ENCODE measurements around the gene C13orf46.

The C13orf46 gene

DNA sequence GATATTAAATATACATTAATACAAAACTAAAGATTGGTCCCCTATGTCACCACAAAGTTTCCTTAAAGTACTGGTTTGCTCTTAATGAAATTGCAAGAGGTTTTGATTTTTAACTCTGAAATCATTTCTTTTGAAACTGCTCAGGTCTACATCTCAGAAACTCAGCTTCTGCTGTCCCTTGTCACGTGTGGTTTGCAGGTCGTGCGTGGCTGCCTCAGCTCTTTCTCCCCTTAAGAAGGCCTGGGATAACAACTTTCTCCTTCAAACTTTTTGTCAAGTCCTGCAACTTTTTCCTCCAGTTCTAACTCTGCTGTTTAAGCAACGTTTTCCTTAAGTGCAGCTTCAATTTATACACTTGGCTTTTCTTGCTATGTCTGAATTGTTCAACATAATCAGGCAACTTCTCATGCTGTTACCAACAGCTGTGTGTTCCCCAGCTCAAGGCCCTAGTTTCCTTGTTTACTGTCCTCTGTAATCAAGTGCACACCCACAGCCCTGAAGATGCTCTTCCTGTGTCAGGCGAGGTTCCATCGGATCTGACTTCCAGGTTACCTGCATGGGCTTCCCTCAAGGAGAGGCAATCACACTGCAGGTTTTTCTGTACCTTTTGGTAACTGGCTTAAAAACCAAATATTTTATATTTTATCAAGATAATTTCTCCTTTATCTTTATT lies 13.5 kb downstream of the C13orf46 start:
- in situ Hi-C loops (cut with MboI; ENCODE audit: low pct_unique_long_range_greater_than_20kb, low sequenced_read_pairs, unreplicated experiment), result no loop called here
- TF ChIP-seq, protein P1, sequence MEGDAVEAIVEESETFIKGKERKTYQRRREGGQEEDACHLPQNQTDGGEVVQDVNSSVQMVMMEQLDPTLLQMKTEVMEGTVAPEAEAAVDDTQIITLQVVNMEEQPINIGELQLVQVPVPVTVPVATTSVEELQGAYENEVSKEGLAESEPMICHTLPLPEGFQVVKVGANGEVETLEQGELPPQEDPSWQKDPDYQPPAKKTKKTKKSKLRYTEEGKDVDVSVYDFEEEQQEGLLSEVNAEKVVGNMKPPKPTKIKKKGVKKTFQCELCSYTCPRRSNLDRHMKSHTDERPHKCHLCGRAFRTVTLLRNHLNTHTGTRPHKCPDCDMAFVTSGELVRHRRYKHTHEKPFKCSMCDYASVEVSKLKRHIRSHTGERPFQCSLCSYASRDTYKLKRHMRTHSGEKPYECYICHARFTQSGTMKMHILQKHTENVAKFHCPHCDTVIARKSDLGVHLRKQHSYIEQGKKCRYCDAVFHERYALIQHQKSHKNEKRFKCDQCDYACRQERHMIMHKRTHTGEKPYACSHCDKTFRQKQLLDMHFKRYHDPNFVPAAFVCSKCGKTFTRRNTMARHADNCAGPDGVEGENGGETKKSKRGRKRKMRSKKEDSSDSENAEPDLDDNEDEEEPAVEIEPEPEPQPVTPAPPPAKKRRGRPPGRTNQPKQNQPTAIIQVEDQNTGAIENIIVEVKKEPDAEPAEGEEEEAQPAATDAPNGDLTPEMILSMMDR (IDR thresholded peaks at IDR 0.05; ENCODE audit: extremely low read depth, insufficient read depth, missing control alignments), result no peak
- no peak for DNase-seq (ENCODE audit: low spot score)

- in situ Hi-C loops (cut with MboI; ENCODE audit: low pct_unique_long_range_greater_than_20kb, low sequenced_read_pairs, unreplicated experiment), result no loop called here
- no peak for DNase-seq (ENCODE audit: low spot score)
- TF ChIP-seq, protein P1 (IDR thresholded peaks at IDR 0.05; ENCODE audit: extremely low read depth, insufficient read depth, missing control alignments), result no peak
Observed at GRCh38 chr13:113959198-113959597, 14.7 kb downstream of the C13orf46 start.

DNA sequence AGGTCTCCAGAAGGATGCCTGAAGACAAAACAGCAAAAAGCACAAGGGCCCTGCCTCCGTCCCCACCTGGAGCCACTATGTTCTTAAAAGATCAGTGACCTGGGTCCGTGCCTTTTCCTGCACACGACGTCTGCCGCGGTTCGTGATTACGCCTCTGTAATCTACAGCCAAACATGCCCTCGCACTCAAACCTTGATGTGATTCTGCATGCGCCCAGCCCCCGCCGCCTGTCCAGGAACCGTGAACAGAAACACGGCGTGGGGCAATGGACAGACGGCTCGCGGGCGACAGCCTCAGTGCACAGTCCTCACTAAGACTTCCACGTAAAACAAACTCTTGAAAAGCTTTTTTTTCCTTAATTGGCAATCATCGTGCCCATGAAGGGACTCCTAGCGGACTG lies 15.5 kb downstream of the C13orf46 start:
- in situ Hi-C loops (cut with MboI; ENCODE audit: low pct_unique_long_range_greater_than_20kb, low sequenced_read_pairs, unreplicated experiment), result no loop called here
- TF ChIP-seq, protein P1 (IDR thresholded peaks at IDR 0.05; ENCODE audit: extremely low read depth, insufficient read depth, missing control alignments), result no peak

DNA sequence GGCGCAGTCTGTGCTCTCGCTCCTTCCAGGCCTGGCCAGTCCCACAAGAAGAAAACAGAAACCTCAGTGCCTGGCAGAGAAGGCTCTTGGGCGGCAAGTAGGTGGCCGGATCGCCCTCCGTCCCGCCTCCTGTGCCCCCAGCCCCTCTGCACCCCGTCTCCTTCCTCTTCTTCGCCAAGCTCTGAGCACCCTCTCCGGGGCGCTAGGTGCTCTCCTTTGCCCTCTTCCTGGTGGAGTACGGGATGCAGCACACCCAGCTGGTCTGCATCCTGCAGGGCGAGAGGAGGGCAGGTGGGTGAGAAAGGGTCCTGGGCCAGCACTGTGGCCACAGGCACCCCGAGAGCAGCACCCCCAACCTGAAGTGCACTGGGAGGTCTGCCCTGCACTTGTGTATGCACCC lies 17.3 kb downstream of the C13orf46 start:
- TF ChIP-seq, protein P1 (IDR thresholded peaks at IDR 0.05; ENCODE audit: extremely low read depth, insufficient read depth, missing control alignments), result no peak
- in situ Hi-C loops (cut with MboI; ENCODE audit: low pct_unique_long_range_greater_than_20kb, low sequenced_read_pairs, unreplicated experiment), result no loop called here
- no peak for DNase-seq (ENCODE audit: low spot score)

More for the DNA sequence above, 15.5 kb downstream of the C13orf46 start:
- no peak for DNase-seq (ENCODE audit: low spot score)

DNA sequence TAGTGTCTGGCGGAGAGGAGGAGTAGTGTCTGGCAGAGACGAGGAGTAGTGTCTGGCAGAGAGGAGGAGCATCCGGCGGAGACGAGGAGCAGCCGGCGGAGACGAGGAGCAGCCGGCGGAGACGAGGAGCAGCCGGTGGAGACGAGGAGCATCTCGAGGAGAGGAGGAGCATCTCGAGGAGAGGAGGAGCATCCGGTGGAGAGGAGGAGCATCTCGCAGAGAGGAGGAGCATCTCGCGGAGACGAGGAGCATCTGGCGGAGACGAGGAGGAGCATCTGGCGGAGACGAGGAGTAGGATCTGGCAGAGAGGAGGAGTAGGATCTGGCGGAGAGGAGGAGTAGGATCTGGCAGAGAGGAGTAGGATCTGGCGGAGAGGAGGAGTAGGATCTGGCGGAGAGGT lies 18.2 kb downstream of the C13orf46 start:
- no peak for DNase-seq (ENCODE audit: low spot score)
- in situ Hi-C loops (cut with MboI; ENCODE audit: low pct_unique_long_range_greater_than_20kb, low sequenced_read_pairs, unreplicated experiment), result no loop called here
- TF ChIP-seq, protein P1 (IDR thresholded peaks at IDR 0.05; ENCODE audit: extremely low read depth, insufficient read depth, missing control alignments), result no peak

GRCh38 chr13:113955235-113955634 lies 18.6 kb downstream of the C13orf46 start:
- TF ChIP-seq, protein P1 (IDR thresholded peaks at IDR 0.05; ENCODE audit: extremely low read depth, insufficient read depth, missing control alignments), result no peak
- in situ Hi-C loops (cut with MboI; ENCODE audit: low pct_unique_long_range_greater_than_20kb, low sequenced_read_pairs, unreplicated experiment), result no loop called here
- no peak for DNase-seq (ENCODE audit: low spot score)
